Stimulated activated effector memory CD8-positive, alpha-beta T cell treated with anti-CD3 and anti-CD28 coated beads, Interleukin-12 subunit alpha, Interleukin-12 subunit beta, amount 100 ng/mL, for 72 hours (primary cell): ENCODE results near the gene TRIM43B.
"Not testable (repeated sequence)": the region's sequence is repeated elsewhere in the genome, so short reads cannot be mapped to it uniquely, and the experiment has no call there.

Experiments
- ATAC-seq: fragments of 150-1000 bp; cut with Tn5 transposase; 2 replicates; pipeline ENCODE4 v1.10.0; 2021
- DNase-seq, 2 donors: peaks; one replicate each; pipeline ENCODE4 v3.0.0; 2021 to 2022; ENCODE audit warnings: low spot score in 2 of 2
- H3K27ac Mint-ChIP-seq: one replicate; pipeline ENCODE4 v1.8.0; 2022; ENCODE audit warnings: mild to moderate bottlenecking, mixed read lengths
- H3K36me3 Mint-ChIP-seq: one replicate; pipeline ENCODE4 v1.8.0; 2022; ENCODE audit warnings: mild to moderate bottlenecking, mixed read lengths
- H3K4me1 Mint-ChIP-seq: one replicate; pipeline ENCODE4 v1.8.0; 2022; ENCODE audit warnings: mixed read lengths
- H3K4me3 Mint-ChIP-seq: one replicate; pipeline ENCODE4 v1.8.0; 2022; ENCODE audit warnings: mild to moderate bottlenecking, mixed read lengths
- H3K9me3 Mint-ChIP-seq: one replicate; pipeline ENCODE4 v1.8.0; 2022; ENCODE audit warnings: mixed read lengths

Gene TRIM43B

DNA sequence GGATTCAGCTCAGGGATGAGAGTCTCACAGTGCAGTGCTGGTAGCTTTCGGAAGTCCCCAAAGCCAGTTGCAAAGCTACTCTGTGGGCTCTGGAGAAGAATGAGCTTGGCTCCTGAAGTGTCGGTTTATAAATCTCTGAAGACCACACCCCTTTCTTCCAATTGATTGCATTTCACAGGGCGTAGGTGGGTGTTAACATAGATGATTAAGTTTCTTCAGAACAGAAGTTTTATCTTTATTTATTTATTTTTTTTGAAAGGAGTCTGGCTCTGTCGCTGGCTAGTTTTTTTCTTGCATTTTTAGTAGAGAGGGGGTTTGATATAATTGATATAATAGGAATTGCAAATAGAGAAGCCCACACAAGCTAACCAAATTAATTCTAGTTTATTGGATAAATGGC, at the start of gene TRIM43B:
TRIM43B (minus strand) TSS at position 101 of the 400 bp plus-strand sequence. CDS start 2,040 bp downstream, outside the sequence.
- not testable (repeated sequence) for H3K4me3 Mint-ChIP-seq, ATAC-seq, H3K4me1 Mint-ChIP-seq, H3K27ac Mint-ChIP-seq, H3K36me3 Mint-ChIP-seq, H3K9me3 Mint-ChIP-seq, DNase-seq

DNA sequence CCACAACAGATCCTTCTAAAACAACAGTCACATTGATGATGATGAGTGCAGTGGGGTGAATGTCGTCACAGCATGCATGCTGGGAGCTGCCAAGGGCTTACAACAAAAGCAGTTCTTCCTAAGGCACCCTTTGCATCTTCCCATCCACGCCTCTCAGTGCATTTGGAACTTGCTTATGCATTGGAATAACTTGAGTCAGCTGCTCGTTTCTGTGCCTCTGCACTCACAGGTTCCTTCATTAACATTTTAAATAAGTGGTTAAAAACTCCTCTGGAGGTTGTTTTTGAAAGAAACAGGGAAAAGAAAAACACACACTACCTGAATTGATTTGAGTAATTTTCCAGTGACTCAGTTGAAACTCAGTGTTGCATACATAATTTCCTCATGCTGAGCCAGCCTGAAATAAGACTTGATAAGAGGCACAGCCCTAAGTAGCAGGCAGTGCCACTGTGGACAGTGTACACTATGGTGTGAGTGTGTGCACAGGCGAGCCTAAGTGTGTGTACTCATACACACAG, 46.8 kb upstream of the TRIM43B start:
- ATAC-seq (peak; percentile 27), DNase-seq (no peak)
- H3K4me3 Mint-ChIP-seq = no peak overlapping the region
- no peaks in the 10 kb centered on the region for H3K36me3 Mint-ChIP-seq
- H3K27ac Mint-ChIP-seq = no peak overlapping the region
- H3K9me3 Mint-ChIP-seq = peaks cover 2% of the 10 kb centered on the region
- H3K4me1 Mint-ChIP-seq = peaks cover 10% of the 10 kb centered on the region

DNA sequence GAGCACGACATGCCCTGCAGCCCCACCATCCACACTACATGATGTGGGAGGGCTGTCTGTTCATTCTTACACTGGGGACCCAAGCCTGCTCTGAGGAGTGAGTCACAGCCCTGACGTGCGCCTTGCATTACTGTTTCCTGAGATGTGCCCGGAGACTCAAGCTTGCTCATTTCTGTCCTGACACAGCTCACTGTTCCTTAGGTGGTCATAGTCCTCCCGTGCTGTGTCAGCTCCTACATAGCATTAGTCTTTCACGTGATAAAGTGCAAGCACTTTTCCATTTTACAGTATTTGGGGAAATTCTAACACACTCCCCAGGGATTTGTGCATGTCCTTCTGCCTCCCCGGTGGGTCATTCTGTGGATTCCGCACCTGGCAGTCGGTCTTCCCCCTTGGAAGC, 46.2 kb upstream of the TRIM43B start:
- H3K4me1 Mint-ChIP-seq = peaks cover 15% of the 10 kb centered on the region
- no peaks in the 10 kb centered on the region for H3K36me3 Mint-ChIP-seq
- ATAC-seq (peak; percentile 88), DNase-seq (no peak)
- H3K27ac Mint-ChIP-seq = no peak overlapping the region
- H3K9me3 Mint-ChIP-seq = peaks cover 2% of the 10 kb centered on the region
- no peak overlapping the region for H3K4me3 Mint-ChIP-seq

DNA sequence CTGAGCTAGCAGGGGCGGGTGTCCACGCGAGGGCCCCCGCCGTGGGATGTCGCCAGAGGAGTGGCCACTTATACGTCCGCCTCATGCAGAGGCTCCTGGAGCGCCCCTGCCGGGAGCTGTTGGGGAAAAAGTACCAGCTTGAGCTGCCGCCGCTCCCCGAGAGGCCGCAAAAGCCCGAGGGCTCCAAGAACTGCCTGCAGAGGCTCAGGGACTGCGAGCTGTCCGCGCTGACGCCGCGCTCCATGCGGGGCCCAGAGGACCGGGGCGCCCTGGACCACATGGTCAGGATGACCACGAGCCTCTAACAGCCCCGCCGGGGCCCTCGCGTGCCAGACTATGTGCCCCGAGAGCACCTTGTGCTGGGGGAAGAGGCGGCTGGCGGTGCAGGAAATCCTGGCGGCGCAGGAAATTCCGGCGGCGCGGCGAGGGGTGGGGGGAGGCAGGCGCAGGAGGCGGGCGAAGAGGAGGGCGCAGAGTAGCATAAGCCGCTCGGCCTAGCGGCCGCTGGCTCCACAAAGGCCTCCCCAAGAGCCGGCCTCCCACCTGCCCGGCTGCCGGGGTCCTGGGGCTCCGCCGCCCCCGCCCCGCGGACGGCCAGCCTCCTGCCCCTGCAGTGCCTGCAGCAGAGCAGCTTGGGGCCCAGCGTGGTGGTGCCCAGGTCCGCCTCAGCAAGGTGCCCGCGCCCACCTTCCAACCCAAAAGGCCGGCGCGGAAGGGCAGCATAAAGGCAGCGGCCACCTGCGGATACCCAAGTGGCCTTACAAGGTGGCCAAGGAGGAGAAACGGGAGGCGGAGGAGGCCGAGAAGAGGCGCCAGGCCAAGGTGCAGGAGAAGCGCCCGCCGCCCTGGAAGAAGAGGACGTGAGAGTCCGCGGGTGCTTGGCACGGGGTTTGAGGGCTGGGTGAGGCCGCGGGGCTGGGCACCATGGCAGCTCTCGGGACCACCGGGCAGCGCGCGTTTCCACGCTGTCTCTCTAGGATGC, 42.1 kb upstream of the TRIM43B start:
- ATAC-seq = peak; percentile 71
- Mint-ChIP-seq H3K9me3 (no peaks in the 10 kb centered on the region), H3K27ac (peak overlapping the region; percentile 63), H3K4me3 (peak overlapping the region; percentile 70), H3K36me3 (no peaks in the 10 kb centered on the region), H3K4me1 (peaks cover 17% of the 10 kb centered on the region)
- DNase-seq = peak; percentile 24 to 69

DNA sequence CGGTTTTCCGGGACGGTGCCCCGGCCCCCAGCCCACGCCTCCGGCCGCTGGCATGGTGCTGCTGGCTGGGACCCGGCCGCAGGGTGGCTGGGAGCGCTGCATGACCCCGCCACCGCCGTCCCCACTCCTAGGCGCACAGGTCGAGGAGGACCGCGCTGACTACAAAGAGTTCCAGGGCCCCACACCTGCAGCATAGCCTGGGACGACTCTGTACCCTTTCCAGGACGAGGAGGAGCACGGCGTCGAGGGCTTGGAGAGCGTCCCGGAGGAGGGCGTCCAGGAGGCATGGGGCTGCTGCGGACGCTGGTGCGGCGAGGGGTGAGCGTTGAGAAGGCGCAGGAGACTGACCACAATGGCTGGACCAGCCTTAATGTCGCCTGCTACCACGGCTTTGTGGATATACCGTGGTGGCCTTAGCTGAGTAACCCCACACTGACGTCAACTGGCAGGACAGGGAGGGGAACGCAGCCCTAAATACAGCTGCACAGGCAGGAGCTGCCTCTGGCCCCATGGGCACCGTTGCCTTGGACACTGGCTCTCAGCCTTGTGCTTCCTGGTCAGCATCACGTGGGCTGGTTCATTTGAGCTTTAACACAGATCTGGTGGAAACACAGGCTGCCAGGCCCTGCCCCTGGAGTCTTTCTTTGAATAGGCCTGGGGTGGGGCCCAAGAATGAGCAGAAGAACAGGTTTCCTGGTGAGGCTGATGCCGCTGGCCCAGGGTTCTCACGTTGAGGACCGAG, 40.9 kb upstream of the TRIM43B start:
- no peak for ATAC-seq
- H3K4me1 Mint-ChIP-seq = peaks cover 12% of the 10 kb centered on the region
- no peaks in the 10 kb centered on the region for H3K36me3 Mint-ChIP-seq
- H3K9me3 Mint-ChIP-seq = no peaks in the 10 kb centered on the region
- H3K27ac Mint-ChIP-seq = peak overlapping the region; percentile 63
- DNase-seq = no peak
- peak overlapping the region; percentile 70 for H3K4me3 Mint-ChIP-seq

DNA sequence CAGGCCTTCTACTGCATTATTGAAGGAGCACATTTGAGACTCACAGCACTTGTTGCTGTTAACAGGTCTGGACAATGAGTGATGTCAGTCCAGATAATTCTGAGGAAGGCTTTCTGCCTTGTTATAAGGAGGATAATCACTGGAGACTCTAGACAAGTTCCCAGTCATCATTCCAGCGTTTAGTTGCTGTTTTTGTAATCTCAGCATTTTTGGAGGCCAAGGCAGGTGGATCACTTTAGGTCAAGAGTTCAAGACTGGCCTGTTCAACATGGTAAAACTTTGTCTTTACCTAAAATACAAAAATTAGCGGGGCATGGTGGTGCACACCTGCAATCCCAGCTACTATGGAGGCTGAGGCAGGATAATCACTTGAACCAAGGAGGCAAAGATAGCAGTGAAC, 39.6 kb upstream of the TRIM43B start:
- Mint-ChIP-seq H3K9me3 (no peaks in the 10 kb centered on the region), H3K4me3 (no peak overlapping the region), H3K36me3 (no peaks in the 10 kb centered on the region), H3K4me1 (peaks cover 8% of the 10 kb centered on the region), H3K27ac (no peak overlapping the region)
- DNase-seq (no peak), ATAC-seq (no peak)

DNA sequence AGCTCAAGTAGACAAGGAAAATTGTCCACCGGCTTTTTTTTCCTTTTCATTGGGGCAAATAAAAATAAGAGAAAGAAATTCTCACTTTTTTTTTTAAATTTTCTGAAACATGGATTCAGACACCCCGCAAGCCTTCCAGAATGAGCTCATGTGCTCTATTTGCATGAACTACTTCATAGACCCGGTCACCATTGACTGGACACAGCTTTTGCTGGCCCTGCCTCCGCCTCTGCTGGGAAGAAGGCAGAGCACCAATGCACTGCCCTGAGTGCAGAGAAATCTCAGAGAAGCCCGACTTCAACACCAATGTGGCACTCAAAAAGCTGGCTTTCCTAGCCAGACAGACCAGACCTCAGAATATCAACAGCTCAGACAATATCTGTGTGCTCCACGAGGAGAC, 30.2 kb upstream of the TRIM43B start:
- Mint-ChIP-seq H3K4me1 (no peaks in the 10 kb centered on the region), H3K27ac (no peak overlapping the region), H3K9me3 (no peaks in the 10 kb centered on the region), H3K4me3 (no peak overlapping the region), H3K36me3 (no peaks in the 10 kb centered on the region)
- DNase-seq (no peak), ATAC-seq (no peak)

DNA sequence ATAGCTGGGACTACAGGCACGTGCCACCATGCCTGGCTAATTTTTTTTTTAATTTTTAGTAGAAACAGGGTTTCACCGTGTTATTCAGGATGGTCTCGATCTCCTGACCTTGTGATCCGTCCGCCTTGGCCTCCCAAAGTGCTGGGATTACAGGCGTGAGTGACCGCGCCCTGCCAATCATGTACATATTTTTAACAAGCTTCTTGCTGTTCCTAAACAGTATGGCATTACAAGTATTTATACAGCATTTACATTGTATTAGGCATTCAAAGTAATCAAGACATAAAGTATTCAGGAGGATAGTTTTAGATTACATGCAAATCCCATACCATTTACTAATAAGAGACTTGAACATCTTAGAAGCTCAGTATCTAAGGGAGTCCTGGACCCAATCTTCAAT, 29.7 kb upstream of the TRIM43B start:
- ATAC-seq, H3K36me3 Mint-ChIP-seq, H3K4me3 Mint-ChIP-seq, DNase-seq, H3K9me3 Mint-ChIP-seq, H3K4me1 Mint-ChIP-seq, H3K27ac Mint-ChIP-seq: not testable (repeated sequence)

DNA sequence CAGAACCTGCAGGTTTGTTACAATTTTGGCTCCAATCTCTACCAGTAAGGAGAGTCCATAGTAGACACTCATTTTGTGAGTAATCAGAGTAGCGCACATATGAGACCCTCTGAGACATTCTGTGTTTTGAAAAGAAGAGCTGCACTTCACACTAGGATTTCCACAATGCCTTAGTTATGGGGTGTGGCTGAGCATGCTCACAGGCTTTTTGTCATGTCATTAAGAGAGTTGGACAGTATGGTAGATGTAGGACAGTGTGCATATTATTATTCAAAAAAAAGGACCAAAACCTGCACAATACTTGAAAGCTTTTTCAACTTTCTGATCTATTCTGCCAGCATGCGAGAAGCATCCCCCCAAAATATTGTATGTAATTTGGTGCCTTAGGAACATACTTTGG, 24.9 kb upstream of the TRIM43B start:
- H3K9me3 Mint-ChIP-seq = no peaks in the 10 kb centered on the region
- no peak for DNase-seq
- no peak for ATAC-seq
- H3K27ac Mint-ChIP-seq = no peak overlapping the region
- H3K4me3 Mint-ChIP-seq = no peak overlapping the region
- H3K4me1 Mint-ChIP-seq = no peaks in the 10 kb centered on the region
- H3K36me3 Mint-ChIP-seq = no peaks in the 10 kb centered on the region

DNA sequence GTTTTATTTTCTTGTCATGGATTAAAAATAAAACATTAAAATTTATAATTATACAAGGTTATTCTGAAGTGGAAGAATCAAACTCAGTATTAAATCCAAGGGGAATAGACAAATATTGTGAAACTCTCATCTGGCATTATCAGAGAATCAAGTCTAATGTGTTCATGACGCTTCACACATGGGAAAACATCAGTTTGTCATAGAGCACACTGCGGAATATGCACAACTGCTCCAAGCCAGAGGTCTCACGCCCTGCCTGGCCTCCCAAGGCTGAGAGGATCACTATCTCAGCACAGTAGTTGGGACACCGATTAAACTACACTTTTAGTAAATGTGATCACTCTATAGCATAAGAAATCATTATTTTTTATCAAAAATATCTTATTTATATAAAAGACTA, 20.7 kb upstream of the TRIM43B start:
- H3K4me1 Mint-ChIP-seq = no peaks in the 10 kb centered on the region
- no peak for ATAC-seq
- no peaks in the 10 kb centered on the region for H3K36me3 Mint-ChIP-seq
- DNase-seq = no peak
- H3K4me3 Mint-ChIP-seq = no peak overlapping the region
- no peak overlapping the region for H3K27ac Mint-ChIP-seq
- H3K9me3 Mint-ChIP-seq = no peaks in the 10 kb centered on the region

DNA sequence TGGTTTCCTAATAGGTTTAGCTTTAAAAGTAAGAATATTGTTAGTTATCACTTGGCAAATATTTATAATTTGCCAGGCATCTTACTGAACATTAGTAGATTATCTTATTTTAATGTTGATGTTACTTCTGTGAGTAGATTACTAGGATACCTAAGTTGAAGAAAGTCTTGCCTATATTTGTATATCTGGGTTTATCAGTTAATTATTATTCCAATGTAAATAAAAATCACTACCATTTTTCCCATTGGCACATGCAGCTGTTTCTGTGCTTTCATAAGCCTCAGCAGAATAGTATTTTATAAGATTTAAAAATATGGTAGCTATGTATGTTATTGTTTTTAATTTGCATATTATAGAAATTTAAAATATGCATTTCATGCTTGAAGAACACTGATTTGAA, 16.3 kb upstream of the TRIM43B start:
- Mint-ChIP-seq H3K4me3 (no peak overlapping the region), H3K27ac (no peak overlapping the region), H3K4me1 (no peaks in the 10 kb centered on the region), H3K36me3 (no peaks in the 10 kb centered on the region), H3K9me3 (no peaks in the 10 kb centered on the region)
- DNase-seq (no peak), ATAC-seq (no peak)

DNA sequence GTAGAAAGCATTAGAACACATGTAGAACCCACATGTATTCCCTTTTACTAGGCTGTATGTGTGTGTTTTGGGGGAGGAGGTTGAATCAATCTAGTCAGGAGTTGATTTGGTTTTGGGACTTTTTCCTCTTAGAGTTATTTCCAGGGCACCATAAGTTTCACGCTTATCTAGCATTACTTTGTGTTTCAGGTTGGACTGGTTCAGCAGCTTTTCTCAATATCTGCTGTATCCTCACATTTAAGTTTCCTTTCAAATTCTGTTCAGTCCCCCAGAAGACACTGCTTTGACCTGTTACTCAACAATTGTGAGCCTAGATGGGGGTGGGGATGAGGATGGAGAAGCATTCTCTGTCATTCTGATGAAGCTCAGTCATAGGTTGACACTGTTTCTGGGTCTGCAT, 7.5 kb upstream of the TRIM43B start:
- not testable (repeated sequence) for H3K4me1 Mint-ChIP-seq, DNase-seq, H3K27ac Mint-ChIP-seq, H3K4me3 Mint-ChIP-seq, H3K9me3 Mint-ChIP-seq, ATAC-seq, H3K36me3 Mint-ChIP-seq

DNA sequence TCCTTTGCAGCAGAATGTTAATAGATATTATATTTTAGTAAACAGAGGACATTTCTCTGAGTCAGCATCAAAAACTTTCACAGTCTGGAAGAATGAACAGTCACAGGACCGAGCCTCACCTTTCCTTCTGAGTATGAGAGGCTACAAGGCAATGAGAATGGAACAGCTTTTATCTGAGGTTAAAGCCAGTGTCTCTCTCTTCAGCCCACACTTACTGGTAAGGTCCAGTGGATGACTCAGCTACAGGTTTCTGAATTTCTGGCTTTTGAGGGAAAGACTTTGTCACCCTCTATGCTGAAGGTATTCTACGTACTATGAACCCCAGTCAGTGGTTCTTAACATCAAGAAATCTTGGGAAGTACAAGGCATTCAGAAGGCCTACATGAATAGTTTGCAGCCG, 9.5 kb downstream of the TRIM43B start:
- H3K36me3 Mint-ChIP-seq, DNase-seq, H3K4me3 Mint-ChIP-seq, H3K9me3 Mint-ChIP-seq, H3K4me1 Mint-ChIP-seq, H3K27ac Mint-ChIP-seq: not testable (repeated sequence)
- peak; percentile 43 for ATAC-seq

DNA sequence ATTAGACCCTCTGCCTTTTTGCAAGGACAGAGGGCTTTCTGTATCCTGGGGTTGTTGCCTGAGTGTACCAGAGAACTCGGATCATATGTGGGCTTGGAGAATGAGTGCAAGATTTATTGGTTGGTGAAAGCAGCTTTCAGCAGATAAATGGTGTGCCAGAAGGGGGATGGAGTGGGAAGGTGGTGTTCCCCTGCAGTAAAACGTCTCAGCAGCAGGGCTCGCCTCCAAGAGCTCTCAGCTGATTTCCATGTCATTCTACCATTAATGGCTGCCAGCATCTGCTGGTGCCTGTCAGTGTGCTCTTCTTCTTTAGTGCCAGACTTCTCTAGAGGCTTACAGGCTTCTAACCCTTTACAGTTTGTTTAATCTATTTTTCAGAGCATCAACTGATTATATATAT, 16.6 kb downstream of the TRIM43B start:
- not testable (repeated sequence) for H3K27ac Mint-ChIP-seq, ATAC-seq, H3K4me1 Mint-ChIP-seq, H3K36me3 Mint-ChIP-seq, H3K9me3 Mint-ChIP-seq, H3K4me3 Mint-ChIP-seq, DNase-seq

DNA sequence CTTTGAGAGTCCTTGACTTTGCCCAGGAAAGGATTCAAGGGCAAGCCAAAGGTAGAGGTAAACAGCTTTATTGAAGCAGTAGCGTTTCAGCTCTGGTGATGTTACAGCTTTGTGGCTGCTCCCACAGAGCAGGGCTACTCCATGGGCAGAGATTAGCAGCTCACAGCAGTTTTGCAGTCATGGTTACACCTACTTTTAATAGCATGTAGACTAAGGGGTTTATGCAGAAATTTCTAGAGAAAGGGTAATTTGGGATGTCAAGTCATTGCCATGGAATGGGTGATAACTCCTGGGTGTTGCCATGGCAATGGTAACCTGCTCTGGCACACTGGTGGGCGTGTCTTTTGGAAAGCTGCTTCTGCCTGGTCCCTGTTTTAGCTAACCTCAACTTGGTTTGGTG, 18.0 kb downstream of the TRIM43B start:
- not testable (repeated sequence) for H3K36me3 Mint-ChIP-seq, H3K4me1 Mint-ChIP-seq, H3K9me3 Mint-ChIP-seq, H3K4me3 Mint-ChIP-seq, ATAC-seq, DNase-seq, H3K27ac Mint-ChIP-seq
